GM12874 (cell line): ENCODE data around the gene AKAP10.

Experiments
- CTCF ChIP-seq: IDR thresholded peaks from 2 replicates; pipeline ENCODE4 v1.5.1; 2011; ENCODE audit warnings: low read depth, mild to moderate bottlenecking, control low read depth, low read length, moderate library complexity; ENCODE audit not compliant: insufficient read depth

Gene AKAP10

GRCh38 chr17:19880393-19880792 lies 97.2 kb downstream of the AKAP10 start:
- no peak for TF ChIP-seq CTCF

- TF ChIP-seq CTCF: no peak
Observed at GRCh38 chr17:19877364-19877945, 100.2 kb downstream of the AKAP10 start.

GRCh38 chr17:19876529-19877161 lies 101.0 kb downstream of the AKAP10 start:
- no peak for TF ChIP-seq CTCF

- no peak for TF ChIP-seq CTCF
Observed at GRCh38 chr17:19874256-19874655, 103.4 kb downstream of the AKAP10 start.

GRCh38 chr17:19873346-19873745 lies 104.3 kb downstream of the AKAP10 start:
- TF ChIP-seq CTCF: no peak

GRCh38 chr17:19868079-19868395 lies 109.6 kb downstream of the AKAP10 start:
- TF ChIP-seq CTCF: no peak

GRCh38 chr17:19867329-19868078 lies 110.1 kb downstream of the AKAP10 start, which contains the start of gene ULK2:
Gene ULK2, minus strand, starts transcription at chr17:19867936. Its CDS starts 519 bp downstream, at chr17:19867417.
- no peak for TF ChIP-seq CTCF
